ENCODE measurements around the gene C3orf22.

- TF ChIP-seq EZH2 (IDR thresholded peaks at IDR 0.05; ENCODE audit: low read depth) (no peak), CTCF (conservative IDR thresholded peaks at IDR 0.05) (no peak)
These were observed 5.2 kb downstream of the C3orf22 start for GRCh38 chr3:126553284-126554084.
